Measurements from ENCODE around the gene PTGDR2.

GRCh38 chr11:60879971-60880588, 24.3 kb upstream of the PTGDR2 start:
- no peak for TF ChIP-seq CTCF (IDR thresholded peaks at IDR 0.05)
- no peak for TF ChIP-seq ETV6 (CRISPR knock-in tag; IDR thresholded peaks at IDR 0.05)
- no peak for TF ChIP-seq USF2 (CRISPR knock-in tag; IDR thresholded peaks at IDR 0.05)
- no peak for TF ChIP-seq ATF1 (CRISPR knock-in tag; IDR thresholded peaks at IDR 0.05)
- no peak for TF ChIP-seq SP1 (CRISPR knock-in tag; conservative IDR thresholded peaks at IDR 0.05)
- TF ChIP-seq GRHL2 (CRISPR knock-in tag; IDR thresholded peaks at IDR 0.05; ENCODE audit: insufficient replicate concordance, severe bottlenecking) = no peak
